Liver (tissue), 9 donors: ENCODE results near the gene PFKFB3. TPM values are rescaled to one million over a fixed set of nuclear protein-coding genes. Genes with fewer than 3 reads are reported as not detected.

ENCODE experiments used
- DNase-seq: peaks from one replicate; pipeline ENCODE4 v3.0.0-alpha.2; 2017; ENCODE audit warnings: low spot score
- H3K27ac ChIP-seq, 2 donors: one replicate each; pipeline ENCODE4 v1.7.0; 2013; ENCODE audit warnings: inconsistent platforms in 2 of 2, low read length in 2 of 2, control low read depth in 1 of 2, low read depth in 1 of 2, mild to moderate bottlenecking in 1 of 2
- H3K27me3 ChIP-seq, 4 donors: one replicate each; pipeline versions ENCODE4 v1.6.1 to v1.7.0; 2013; ENCODE audit warnings: low read length in 3 of 4, inconsistent platforms in 1 of 4, mild to moderate bottlenecking in 1 of 4, moderate library complexity in 1 of 4; ENCODE audit not compliant: control insufficient read depth in 4 of 4, insufficient read depth in 4 of 4
- H3K36me3 ChIP-seq, 4 donors: one replicate each; pipeline versions ENCODE4 v1.6.1 to v1.7.0; 2013; ENCODE audit warnings: low read length in 3 of 4, mild to moderate bottlenecking in 3 of 4, low read depth in 1 of 4, moderate library complexity in 1 of 4; ENCODE audit not compliant: control insufficient read depth in 4 of 4, insufficient read depth in 3 of 4
- H3K4me1 ChIP-seq, 4 donors: one replicate each; pipeline versions ENCODE4 v1.6.1 to v1.7.0; 2013; ENCODE audit warnings: low read length in 3 of 4, mild to moderate bottlenecking in 3 of 4, moderate library complexity in 1 of 4; ENCODE audit not compliant: control insufficient read depth in 4 of 4, insufficient read depth in 4 of 4
- H3K4me3 ChIP-seq, 3 donors: one replicate each; pipeline versions ENCODE4 v1.6.1 to v1.7.0; 2013; ENCODE audit warnings: low read length in 3 of 3, control low read depth in 1 of 3, low read depth in 1 of 3, mild to moderate bottlenecking in 1 of 3
- H3K9ac ChIP-seq, 2 donors: one replicate each; pipeline ENCODE4 v1.7.0; 2013; ENCODE audit warnings: low read length in 2 of 2, mild to moderate bottlenecking in 2 of 2, moderate library complexity in 2 of 2, control low read depth in 1 of 2, low read depth in 1 of 2
- H3K9me3 ChIP-seq, 4 donors: one replicate each; pipeline versions ENCODE4 v1.6.1 to v1.7.0; 2013; ENCODE audit warnings: low read length in 3 of 4; ENCODE audit not compliant: control insufficient read depth in 4 of 4
- ATF3 ChIP-seq: IDR thresholded peaks from 2 replicates; pipeline ENCODE4 v1.6.1; 2016; ENCODE audit warnings: antibody characterized with exemption
- CTCF ChIP-seq: fragments of 150-350 bp; IDR thresholded peaks from 2 replicates; pipeline ENCODE4 v1.5.1; 2017; ENCODE audit warnings: improper control_type of control experiment, low read depth, low read length; ENCODE audit not compliant: missing input control
- EGR1 ChIP-seq, 2 donors: IDR thresholded peaks; 2 replicates each; pipeline ENCODE4 v1.6.1; 2016 to 2018; ENCODE audit warnings: antibody characterized with exemption in 2 of 2, low read depth in 2 of 2
- FOXA1 ChIP-seq: IDR thresholded peaks from 2 replicates; pipeline ENCODE4 v1.6.1; 2016; ENCODE audit warnings: antibody characterized with exemption
- FOXA2 ChIP-seq: IDR thresholded peaks from 2 replicates; pipeline ENCODE4 v1.6.1; 2016; ENCODE audit warnings: antibody characterized with exemption
- GABPA ChIP-seq, 2 donors: IDR thresholded peaks in 1 of 2; conservative IDR thresholded peaks in 1 of 2; 2 replicates each; pipeline ENCODE4 v1.6.1; 2016; ENCODE audit warnings: antibody characterized with exemption in 2 of 2, mild to moderate bottlenecking in 1 of 2, moderate library complexity in 1 of 2
- HNF4G ChIP-seq: IDR thresholded peaks from 2 replicates; pipeline ENCODE4 v1.6.1; 2016; ENCODE audit warnings: antibody characterized with exemption
- JUND ChIP-seq, 2 donors: IDR thresholded peaks; 2 replicates each; pipeline ENCODE4 v1.6.1; 2016; ENCODE audit warnings: antibody characterized with exemption in 2 of 2
- MAX ChIP-seq: IDR thresholded peaks from 2 replicates; pipeline ENCODE4 v1.6.1; 2016; ENCODE audit warnings: antibody characterized with exemption
- NR2F2 ChIP-seq: IDR thresholded peaks from 2 replicates; pipeline ENCODE4 v1.6.1; 2016; ENCODE audit warnings: antibody characterized with exemption
- RAD21 ChIP-seq, 2 donors: IDR thresholded peaks; 2 replicates each; pipeline ENCODE4 v1.6.1; 2016; ENCODE audit warnings: antibody characterized with exemption in 2 of 2, mild to moderate bottlenecking in 2 of 2
- REST ChIP-seq: IDR thresholded peaks from 2 replicates; pipeline ENCODE4 v1.6.1; 2016; ENCODE audit warnings: antibody characterized with exemption, mild to moderate bottlenecking
- RXRA ChIP-seq, 2 donors: IDR thresholded peaks; 2 replicates each; pipeline ENCODE4 v1.6.1; 2017 to 2018; ENCODE audit warnings: antibody characterized with exemption in 2 of 2, mild to moderate bottlenecking in 1 of 2
- SP1 ChIP-seq: IDR thresholded peaks from 2 replicates; pipeline ENCODE4 v1.6.1; 2018; ENCODE audit warnings: antibody characterized with exemption, mild to moderate bottlenecking
- TAF1 ChIP-seq: conservative IDR thresholded peaks from 2 replicates; pipeline ENCODE4 v1.6.1; 2016; ENCODE audit warnings: antibody characterized with exemption, mild to moderate bottlenecking
- YY1 ChIP-seq: IDR thresholded peaks from 2 replicates; pipeline ENCODE4 v1.6.1; 2016; ENCODE audit warnings: antibody characterized with exemption, mild to moderate bottlenecking
- ZBTB33 ChIP-seq: IDR thresholded peaks from 2 replicates; pipeline ENCODE4 v1.6.1; 2016; ENCODE audit warnings: antibody characterized with exemption
- WGBS: extraction: QIAGEN DNeasy Blood & Tissue Kit; methylation state at CpG from one replicate; pipeline ENCODE4 v1.1.7; 2013; 5-methylcytosine and 5-hydroxymethylcytosine counted together
- polyA plus RNA-seq, 2 donors: library from polyadenylated mRNA; stranded (reverse) in 1 of 2; unstranded in 1 of 2; fragments of 200-250 nt in 1 of 2; fragments of >200 nt in 1 of 2; fragmentation: Nextera tagmentation in 1 of 2; extraction: Ambion mirVana in 1 of 2; gene quantifications; one replicate each; pipeline versions ENCODE4 v1.2.1 to v1.2.3, GENCODE V29; 2013 to 2015
- total RNA-seq, 2 donors: library from RNA; depleted of rRNA; stranded (reverse); fragments of >200 nt; gene quantifications; one replicate each; pipeline ENCODE4 v1.2.3, GENCODE V29; 2014
- donor health status: healthy.
- donor health status: healthy.
- donor health status: healthy.
- donor health status: healthy.
- donor health status: healthy.

PFKFB3 gene
- total and polyA plus RNA-seq, 4 donors, result 1.6 to 9.1 (median 5.8) TPM

GRCh38 chr10:6242089-6242488 is 39.4 kb downstream of the PFKFB3 start:
- H3K9me3 ChIP-seq, result no peaks in the 10 kb centered on the region
- H3K27me3 ChIP-seq, result no peaks in the 10 kb centered on the region
- no peaks in the 10 kb centered on the region for H3K36me3 ChIP-seq
- no peak overlapping the region for H3K4me3 ChIP-seq
- no peak overlapping the region for H3K9ac ChIP-seq
- no peaks in the 10 kb centered on the region for H3K4me1 ChIP-seq
- no peak for DNase-seq
- 90% methylated on average over 6 of the region's 6 CpGs for WGBS
- TF ChIP-seq ZBTB33 (no peak), FOXA1 (no peak), SP1 (no peak), JUND (IDR thresholded peaks at IDR 0.05) (no peak), HNF4G (no peak), MAX (no peak), RXRA (IDR thresholded peaks at IDR 0.05) (no peak), TAF1 (no peak), GABPA (IDR thresholded peaks at IDR 0.05 in 1 of 2, conservative IDR thresholded peaks at IDR 0.05 in 1 of 2) (no peak), EGR1 (IDR thresholded peaks at IDR 0.05; ENCODE audit: low read depth in 2 of 2) (no peak), CTCF (no peak), RAD21 (IDR thresholded peaks at IDR 0.05) (no peak), ATF3 (no peak), NR2F2 (no peak), FOXA2 (no peak), YY1 (no peak), REST (no peak)
- H3K27ac ChIP-seq, result no peak overlapping the region

GRCh38 chr10:6244510-6244909 is 41.8 kb downstream of the PFKFB3 start:
- Histone ChIP-seq H3K9me3 (no peaks in the 10 kb centered on the region), H3K4me3 (no peak overlapping the region), H3K27me3 (no peaks in the 10 kb centered on the region), H3K9ac (no peak overlapping the region), H3K27ac (no peak overlapping the region), H3K36me3 (no peaks in the 10 kb centered on the region), H3K4me1 (no peaks in the 10 kb centered on the region)
- DNase-seq, result no peak
- 87% methylated on average over 7 of the region's 7 CpGs for WGBS
- TF ChIP-seq ZBTB33 (no peak), RXRA (IDR thresholded peaks at IDR 0.05) (no peak), NR2F2 (no peak), EGR1 (IDR thresholded peaks at IDR 0.05; ENCODE audit: low read depth in 2 of 2) (no peak), YY1 (no peak), FOXA1 (no peak)
